ENCODE measurements around the gene HIVEP3.

The HIVEP3 gene

DNA sequence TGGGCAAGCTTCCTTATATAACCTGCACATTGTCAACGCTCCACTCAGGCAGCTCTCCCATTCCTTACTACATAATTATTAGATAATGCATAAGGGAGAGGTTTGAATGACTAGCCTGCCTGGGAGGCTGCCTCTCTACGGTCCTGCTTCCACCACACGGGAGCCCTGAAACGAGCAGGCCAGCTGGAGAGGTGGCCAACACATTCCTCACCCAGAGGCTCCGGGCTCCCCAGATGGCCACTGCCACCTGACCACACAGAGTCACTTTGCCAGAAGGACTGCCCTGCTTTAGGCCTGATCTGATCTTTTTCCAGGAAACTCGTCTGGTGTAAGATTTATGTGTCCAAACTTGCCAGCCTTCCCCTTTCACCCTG lies 27.9 kb downstream of the HIVEP3 start:
- DNase-seq (ENCODE audit: low read depth) = peak; percentile 43
- no peak overlapping the region for H3K4me3 ChIP-seq (ENCODE audit: low read length)
- no peak for TF ChIP-seq CTCF (IDR thresholded peaks at IDR 0.05; ENCODE audit: insufficient read depth, low read depth, low read length, missing control alignments)

GRCh38 chr1:41889506-41890414 lies 29.0 kb downstream of the HIVEP3 start:
- no peak for DNase-seq (ENCODE audit: low read depth)
- H3K4me3 ChIP-seq (ENCODE audit: low read length) = no peak overlapping the region
- TF ChIP-seq CTCF (IDR thresholded peaks at IDR 0.05; ENCODE audit: insufficient read depth, low read depth, low read length, missing control alignments) = no peak

DNA sequence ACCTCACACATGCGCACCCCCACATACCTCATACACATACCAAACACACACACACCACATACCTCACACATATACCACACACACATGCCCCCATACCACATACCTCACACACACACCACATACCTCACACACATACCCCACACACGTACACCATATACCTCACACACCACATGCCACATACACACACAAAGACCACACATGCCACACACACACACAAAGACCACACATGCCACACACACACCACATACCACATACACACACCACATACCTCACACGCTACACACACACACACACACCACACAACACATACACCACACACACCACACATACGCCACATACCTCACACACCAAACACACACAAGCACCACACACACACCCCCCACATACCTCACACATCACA lies 30.0 kb downstream of the HIVEP3 start:
- H3K4me3 ChIP-seq (ENCODE audit: low read length) = no peak overlapping the region
- no peak for DNase-seq (ENCODE audit: low read depth)
- TF ChIP-seq CTCF (IDR thresholded peaks at IDR 0.05; ENCODE audit: insufficient read depth, low read depth, low read length, missing control alignments) = no peak

- TF ChIP-seq CTCF (IDR thresholded peaks at IDR 0.05; ENCODE audit: insufficient read depth, low read depth, low read length, missing control alignments) = no peak
- DNase-seq (ENCODE audit: low read depth) = no peak
- H3K4me3 ChIP-seq (ENCODE audit: low read length) = no peak overlapping the region
These were observed 31.4 kb downstream of the HIVEP3 start for GRCh38 chr1:41887365-41887764.

DNA sequence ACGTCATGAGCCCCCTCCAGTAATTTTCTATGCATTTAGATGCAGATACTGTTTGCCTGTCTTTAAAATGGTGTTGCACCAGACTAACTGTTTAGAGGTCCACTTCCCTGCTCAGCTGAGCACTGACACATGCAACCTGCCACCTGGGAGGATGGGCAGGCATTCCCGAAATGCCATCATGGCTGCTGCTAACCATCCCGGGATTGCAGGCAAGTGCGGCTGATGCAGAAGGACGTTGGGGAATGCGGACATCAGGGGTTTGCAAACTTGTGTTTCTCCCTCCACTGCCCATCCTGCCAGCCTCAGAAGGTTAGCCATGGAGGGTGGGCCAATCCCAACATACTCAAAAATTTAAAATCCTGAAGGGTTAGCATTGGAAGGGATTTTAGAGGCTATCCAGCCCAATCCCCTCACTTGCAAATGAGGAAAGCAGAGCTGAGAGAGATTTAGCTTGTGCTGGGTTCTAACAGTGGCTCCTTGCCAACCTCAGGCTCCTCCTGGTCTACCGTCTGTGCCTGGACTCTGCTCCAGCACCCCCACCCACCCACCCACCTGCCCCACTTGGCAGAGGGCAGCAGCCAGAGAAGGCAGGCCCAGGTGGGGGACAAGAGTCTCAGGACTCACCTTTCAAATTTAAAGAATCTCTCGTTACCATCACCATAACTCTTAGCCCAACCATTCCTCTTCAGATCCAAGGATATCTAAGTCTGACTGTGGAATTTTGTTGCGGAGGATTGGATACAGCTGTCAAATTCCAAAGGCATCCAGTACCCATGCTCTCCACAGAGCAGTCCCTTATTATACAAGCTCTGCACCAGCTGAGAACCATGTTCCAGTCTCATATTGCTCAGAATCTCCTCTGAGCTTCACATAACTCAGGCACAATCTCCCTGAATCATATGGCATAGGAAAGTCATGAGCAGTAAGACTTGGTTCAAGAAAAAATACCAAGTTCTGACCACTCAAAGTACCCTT lies 34.2 kb downstream of the HIVEP3 start:
- no peak overlapping the region for H3K4me3 ChIP-seq (ENCODE audit: low read length)
- TF ChIP-seq CTCF (IDR thresholded peaks at IDR 0.05; ENCODE audit: insufficient read depth, low read depth, low read length, missing control alignments) = no peak
- DNase-seq (ENCODE audit: low read depth) = no peak

- DNase-seq (ENCODE audit: low read depth) = no peak
- no peak overlapping the region for H3K4me3 ChIP-seq (ENCODE audit: low read length)
- no peak for TF ChIP-seq CTCF (IDR thresholded peaks at IDR 0.05; ENCODE audit: insufficient read depth, low read depth, low read length, missing control alignments)
These were observed 35.2 kb downstream of the HIVEP3 start for GRCh38 chr1:41883507-41883906.

All from epithelial cell of esophagus (primary cell).